ENCODE measurements around the gene SH2D2A.

The SH2D2A gene

DNA sequence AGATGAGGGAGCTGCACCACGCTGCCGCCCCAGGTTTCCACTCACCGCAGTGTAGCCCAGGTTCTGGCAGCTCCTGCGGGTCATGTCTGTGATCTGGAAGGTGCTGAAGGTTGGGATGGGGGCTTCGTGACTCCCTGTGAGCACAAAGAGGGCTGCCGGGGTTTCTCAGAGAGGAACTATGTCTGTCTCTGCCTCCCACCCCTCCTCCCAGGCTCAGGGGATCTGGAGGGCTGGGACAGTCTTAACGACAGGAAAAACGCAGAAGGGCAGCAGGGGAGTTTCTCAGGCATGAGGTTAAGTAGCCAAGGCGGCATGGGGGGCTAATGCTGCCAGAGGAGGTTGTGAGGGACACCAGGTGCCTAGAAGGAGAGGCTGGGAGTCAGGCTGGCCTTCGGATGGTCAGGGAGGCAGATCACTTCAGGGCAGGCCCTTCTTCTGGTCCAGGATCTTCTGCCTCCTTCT is 656 bp downstream of the SH2D2A start:
- peak; percentile 60 for DNase-seq
- TF ChIP-seq, protein P1, sequence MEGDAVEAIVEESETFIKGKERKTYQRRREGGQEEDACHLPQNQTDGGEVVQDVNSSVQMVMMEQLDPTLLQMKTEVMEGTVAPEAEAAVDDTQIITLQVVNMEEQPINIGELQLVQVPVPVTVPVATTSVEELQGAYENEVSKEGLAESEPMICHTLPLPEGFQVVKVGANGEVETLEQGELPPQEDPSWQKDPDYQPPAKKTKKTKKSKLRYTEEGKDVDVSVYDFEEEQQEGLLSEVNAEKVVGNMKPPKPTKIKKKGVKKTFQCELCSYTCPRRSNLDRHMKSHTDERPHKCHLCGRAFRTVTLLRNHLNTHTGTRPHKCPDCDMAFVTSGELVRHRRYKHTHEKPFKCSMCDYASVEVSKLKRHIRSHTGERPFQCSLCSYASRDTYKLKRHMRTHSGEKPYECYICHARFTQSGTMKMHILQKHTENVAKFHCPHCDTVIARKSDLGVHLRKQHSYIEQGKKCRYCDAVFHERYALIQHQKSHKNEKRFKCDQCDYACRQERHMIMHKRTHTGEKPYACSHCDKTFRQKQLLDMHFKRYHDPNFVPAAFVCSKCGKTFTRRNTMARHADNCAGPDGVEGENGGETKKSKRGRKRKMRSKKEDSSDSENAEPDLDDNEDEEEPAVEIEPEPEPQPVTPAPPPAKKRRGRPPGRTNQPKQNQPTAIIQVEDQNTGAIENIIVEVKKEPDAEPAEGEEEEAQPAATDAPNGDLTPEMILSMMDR (IDR thresholded peaks at IDR 0.05; ENCODE audit: low read depth, low read length), result no peak
- H3K27me3 ChIP-seq (ENCODE audit: insufficient read depth, low read depth, severe bottlenecking), result no peaks in the 10 kb centered on the region
- H3K4me3 ChIP-seq (ENCODE audit: low read depth, low read length), result peak overlapping the region; percentile 17
- no peaks in the 10 kb centered on the region for H3K9me3 ChIP-seq (ENCODE audit: severe bottlenecking)
- H3K27ac ChIP-seq, result peak overlapping the region; percentile 95
- H3K36me3 ChIP-seq, result peaks cover 17% of the 10 kb centered on the region

DNA sequence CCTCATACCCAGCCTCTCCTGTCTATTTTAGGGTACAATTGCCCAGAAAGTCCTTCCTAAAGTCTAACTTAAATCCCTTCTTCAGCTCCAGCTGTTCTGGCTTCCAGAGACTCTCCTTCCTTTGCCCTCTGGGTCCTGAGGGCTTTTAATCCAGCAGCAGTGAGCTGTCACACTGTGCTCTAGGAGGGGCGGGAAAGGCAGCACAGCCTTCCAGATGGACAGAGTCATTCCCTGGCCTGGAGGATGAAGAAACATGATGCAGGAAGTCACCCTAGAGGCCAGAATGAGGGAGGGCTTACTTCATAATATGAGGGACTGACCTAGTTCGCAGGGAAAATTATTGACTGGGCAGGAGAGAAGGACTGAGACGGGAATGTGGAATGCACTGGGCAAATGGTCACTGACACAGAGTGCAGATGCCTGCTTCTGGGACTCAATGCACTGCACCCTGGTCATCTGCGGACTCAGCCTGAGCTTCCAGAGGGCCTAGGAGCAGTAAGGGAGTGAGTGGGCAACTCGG is 1.3 kb downstream of the SH2D2A start:
- Histone ChIP-seq H3K4me3 (ENCODE audit: low read depth, low read length) (peak overlapping the region; percentile 17), H3K36me3 (peaks cover 24% of the 10 kb centered on the region), H3K27me3 (ENCODE audit: insufficient read depth, low read depth, severe bottlenecking) (no peaks in the 10 kb centered on the region), H3K27ac (peak overlapping the region; percentile 95), H3K9me3 (ENCODE audit: severe bottlenecking) (no peaks in the 10 kb centered on the region)
- DNase-seq, result peak; percentile 97
- TF ChIP-seq, protein P1 (IDR thresholded peaks at IDR 0.05; ENCODE audit: low read depth, low read length), result peak; percentile 41; the same call in 1 of the 2 replicates

DNA sequence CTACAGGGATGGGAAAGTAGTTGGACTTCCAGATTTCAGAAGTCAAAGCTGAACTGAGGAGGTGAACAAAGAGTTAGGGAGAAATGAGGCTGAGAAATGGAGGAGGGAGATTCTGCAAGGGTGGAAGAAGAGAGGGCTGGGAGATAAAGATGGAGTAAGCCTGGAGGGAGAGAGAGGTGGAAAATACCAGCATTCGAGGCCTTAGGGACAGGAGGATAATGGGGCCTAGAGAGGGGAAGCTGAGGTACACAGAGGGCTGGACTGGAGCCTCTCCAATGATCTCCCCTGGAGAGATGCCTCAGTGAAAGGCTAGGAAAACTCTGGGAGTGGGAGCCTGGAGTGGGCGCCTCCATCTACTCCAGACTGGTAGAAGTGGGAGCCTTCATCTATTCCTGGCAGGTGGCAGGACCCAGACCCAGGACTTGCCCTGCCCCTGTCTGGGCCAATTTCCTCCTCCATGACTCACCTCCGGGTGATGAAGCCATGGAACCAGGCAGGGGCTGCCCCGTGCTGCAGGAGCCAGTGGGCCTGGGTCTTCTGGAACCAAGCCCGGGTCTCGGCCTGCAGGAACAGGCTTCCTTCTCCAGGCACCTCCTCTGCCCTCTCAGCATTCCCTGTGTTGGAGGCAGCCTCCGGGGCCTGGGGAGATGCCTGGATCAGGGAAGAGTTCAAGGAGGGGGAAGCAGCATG is 1.9 kb downstream of the SH2D2A start:
- no peaks in the 10 kb centered on the region for H3K9me3 ChIP-seq (ENCODE audit: severe bottlenecking)
- TF ChIP-seq, protein P1 (IDR thresholded peaks at IDR 0.05; ENCODE audit: low read depth, low read length), result no peak
- H3K4me3 ChIP-seq (ENCODE audit: low read depth, low read length), result peak overlapping the region; percentile 65
- H3K36me3 ChIP-seq, result peaks cover 30% of the 10 kb centered on the region
- no peak for DNase-seq
- no peaks in the 10 kb centered on the region for H3K27me3 ChIP-seq (ENCODE audit: insufficient read depth, low read depth, severe bottlenecking)
- H3K27ac ChIP-seq, result peak overlapping the region; percentile 95

DNA sequence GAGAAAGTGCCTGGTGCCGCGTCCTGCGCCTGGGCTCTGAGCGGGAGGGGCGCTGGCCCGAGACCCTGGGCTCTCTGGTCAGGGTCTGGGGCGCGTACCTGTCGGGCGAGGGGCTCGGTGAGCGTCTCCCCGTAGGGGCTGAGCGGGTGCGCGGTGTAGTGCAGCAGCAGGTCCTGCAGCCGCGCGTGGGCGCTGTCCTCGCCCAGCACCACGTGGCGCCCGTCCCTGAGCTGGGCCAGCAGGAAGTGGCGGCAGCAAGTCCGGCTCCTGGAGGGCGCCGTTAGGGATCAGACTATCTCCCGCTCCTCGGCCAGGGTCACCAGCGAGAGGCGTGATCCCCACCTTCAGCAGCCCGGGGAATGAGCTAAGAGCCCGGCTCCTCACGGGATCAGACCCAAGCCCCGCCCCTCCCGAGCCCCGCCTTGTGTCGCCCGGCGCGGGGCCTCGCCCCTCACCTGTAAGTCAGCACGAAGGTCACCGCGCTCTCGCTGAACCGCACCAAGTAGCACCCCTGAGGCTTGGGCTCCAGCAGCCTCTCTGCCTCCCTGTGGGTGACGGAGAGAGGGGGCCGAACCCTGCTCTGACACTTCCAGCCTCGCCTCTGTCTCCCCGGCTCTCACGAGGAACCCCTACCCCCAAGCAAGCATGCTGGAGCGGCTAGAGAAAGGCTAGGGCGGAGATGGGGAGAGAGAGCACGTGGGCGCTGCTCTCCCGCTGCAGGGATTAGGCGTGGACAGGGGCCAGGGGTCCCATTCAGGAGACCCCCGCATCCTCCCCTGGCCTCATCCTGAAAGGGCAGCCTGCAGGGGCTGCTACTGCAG is 2.7 kb downstream of the SH2D2A start:
- H3K27me3 ChIP-seq (ENCODE audit: insufficient read depth, low read depth, severe bottlenecking), result no peaks in the 10 kb centered on the region
- H3K9me3 ChIP-seq (ENCODE audit: severe bottlenecking), result no peaks in the 10 kb centered on the region
- peak; percentile 99 for DNase-seq
- peaks cover 33% of the 10 kb centered on the region for H3K36me3 ChIP-seq
- peak overlapping the region; percentile 95 for H3K27ac ChIP-seq
- H3K4me3 ChIP-seq (ENCODE audit: low read depth, low read length), result peak overlapping the region; percentile 65
- TF ChIP-seq, protein P1 (IDR thresholded peaks at IDR 0.05; ENCODE audit: low read depth, low read length), result peak; percentile 98

DNA sequence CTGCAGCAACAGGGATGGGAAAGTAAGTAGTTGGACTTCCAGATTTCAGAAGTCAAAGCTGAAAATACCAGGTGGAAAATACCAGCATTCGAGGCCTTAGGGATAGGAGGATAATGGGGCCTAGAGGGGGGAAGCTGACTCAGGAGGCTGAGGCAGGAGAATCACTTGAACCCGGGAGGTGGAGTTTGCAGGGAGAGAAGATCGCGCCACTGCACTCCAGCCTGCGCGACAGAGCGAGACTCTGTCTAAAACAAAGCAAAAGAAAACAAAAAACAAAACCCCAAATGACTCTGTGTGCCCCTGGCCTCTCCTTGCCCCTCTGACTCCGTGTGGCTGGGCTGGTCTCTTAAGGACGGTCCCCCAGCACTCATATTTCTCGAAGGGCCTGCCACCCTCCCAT is 3.4 kb downstream of the SH2D2A start:
- H3K4me3 ChIP-seq (ENCODE audit: low read depth, low read length), result peak overlapping the region; percentile 65
- H3K36me3 ChIP-seq, result peaks cover 40% of the 10 kb centered on the region
- DNase-seq, result no peak
- no peaks in the 10 kb centered on the region for H3K27me3 ChIP-seq (ENCODE audit: insufficient read depth, low read depth, severe bottlenecking)
- H3K27ac ChIP-seq, result peak overlapping the region; percentile 95
- TF ChIP-seq, protein P1 (IDR thresholded peaks at IDR 0.05; ENCODE audit: low read depth, low read length), result no peak
- no peaks in the 10 kb centered on the region for H3K9me3 ChIP-seq (ENCODE audit: severe bottlenecking)

Measured in WERI-Rb-1 (cell line).